Ovary (tissue), 9 donors: ENCODE measurements around the gene TNFRSF25. TPM values are rescaled to one million over a fixed set of nuclear protein-coding genes. Genes with fewer than 3 reads are reported as not detected.

Source experiments
- DNase-seq, 5 donors: peaks; one replicate each; pipeline ENCODE4 v3.0.0-alpha.2; 2019 to 2020
- H3K27ac ChIP-seq, 2 donors: fragments of 200-600 bp; one replicate each; pipeline versions ENCODE4 v1.5.1 to v1.8.0; 2019 to 2022
- H3K27me3 ChIP-seq: fragments of 200-600 bp; one replicate; pipeline ENCODE4 v1.8.0; 2022
- H3K36me3 ChIP-seq: fragments of 200-600 bp; sonication (generic); one replicate; pipeline ENCODE4 v1.5.1; 2019
- H3K4me1 ChIP-seq: one replicate; pipeline ENCODE4 v1.8.1; 2013; ENCODE audit warnings: mild to moderate bottlenecking, moderate library complexity; ENCODE audit not compliant: insufficient read depth
- H3K4me3 ChIP-seq: fragments of 200-600 bp; sonication (generic); one replicate; pipeline ENCODE4 v1.5.1; 2017
- H3K9me3 ChIP-seq, 2 donors: fragments of 200-600 bp in 1 of 2; sonication (generic) in 1 of 2; one replicate each; pipeline versions ENCODE4 v1.5.1 to v1.8.1; 2013 to 2019; ENCODE audit warnings: mild to moderate bottlenecking in 1 of 2, moderate library complexity in 1 of 2
- EP300 ChIP-seq: sonication (generic); formaldehyde crosslinking; IDR thresholded peaks from one replicate; pipeline ENCODE4 v1.6.1; 2017; ENCODE audit warnings: antibody characterized with exemption
- POLR2A ChIP-seq: fragments of 450-650 bp; IDR thresholded peaks from one replicate; pipeline ENCODE4 v1.6.1; 2017; ENCODE audit warnings: antibody characterized with exemption, mild to moderate bottlenecking, moderate library complexity
- WGBS, 3 donors: extraction: QIAGEN DNeasy Blood & Tissue Kit in 1 of 3; methylation state at CpG; one replicate each; pipeline versions ENCODE4 v1.1.5 to v1.1.7; 2013 to 2017; 5-methylcytosine and 5-hydroxymethylcytosine counted together
- intact Hi-C, 4 donors: fragments of 100-400 bp; cut with DNase I; formaldehyde crosslinking; loops; one replicate each; pipeline versions ENCODE4 v1.11.0 to v1.15.1; 2022 to 2023
- polyA plus RNA-seq, 2 donors: library from polyadenylated mRNA; stranded (reverse); fragments of 200-250 nt in 1 of 2; fragments of 350-450 nt in 1 of 2; fragmentation: Illumina TruSeq in 1 of 2; extraction: RNeasy Lipid Tissue Mini Kit (QIAGEN cat#74804) in 1 of 2; gene quantifications; one replicate each; pipeline ENCODE4 v1.2.3, GENCODE V29; 2013 to 2014
- total RNA-seq, 7 donors: library from RNA; depleted of rRNA in 2 of 7; stranded (reverse); fragments of >200 nt in 2 of 7; fragmentation: NEBNext Ultra II Directional in 3 of 7; extraction: Animal tissue kit (Norgen Biotek cat#: 25700) in 3 of 7; gene quantifications; one replicate each; pipeline versions ENCODE4 v1.1.0 to v1.2.4, GENCODE V29; 2016 to 2023
- TF ChIP-seq, protein P1 (sequence below), 3 donors: fragments of 450-650 bp in 2 of 3; fragments of 200-600 bp in 1 of 3; IDR thresholded peaks; one replicate each; pipeline versions ENCODE4 v1.5.1 to v1.8.0; 2016 to 2022; ENCODE audit warnings: antibody characterized with exemption in 3 of 3, mild to moderate bottlenecking in 1 of 3
- donor health status: DM: no; HTN: no; CAD: no; lungs with moderate emphysema.
- donor health status: DM: no; HTN: no; CAD: no.
- donor health status: Bipolar disorder and iron deficiency.
- donor health status: DM: yes; HTN: yes; CAD: no.
- donor health status: DM: no; HTN: no; CAD: no.
- donor health status: DM: yes; HTN: yes; CAD: no.

Gene TNFRSF25
- total and polyA plus RNA-seq, 9 donors: 1.7 to 13.1 (median 7.7) TPM

GRCh38 chr1:6427441-6428390 lies 38.3 kb downstream of the TNFRSF25 start:
- Histone ChIP-seq H3K27me3 (peaks cover 12% of the 10 kb centered on the region), H3K36me3 (no peaks in the 10 kb centered on the region), H3K27ac (no peak overlapping the region), H3K4me1 (no peaks in the 10 kb centered on the region), H3K4me3 (no peak overlapping the region), H3K9me3 (no peaks in the 10 kb centered on the region)
- 74 to 79% (median 78%) methylated on average over 26 of the region's 26 CpGs for WGBS, 3 donors
- TF ChIP-seq EP300 (no peak), POLR2A (no peak)
- TF ChIP-seq, protein P1, sequence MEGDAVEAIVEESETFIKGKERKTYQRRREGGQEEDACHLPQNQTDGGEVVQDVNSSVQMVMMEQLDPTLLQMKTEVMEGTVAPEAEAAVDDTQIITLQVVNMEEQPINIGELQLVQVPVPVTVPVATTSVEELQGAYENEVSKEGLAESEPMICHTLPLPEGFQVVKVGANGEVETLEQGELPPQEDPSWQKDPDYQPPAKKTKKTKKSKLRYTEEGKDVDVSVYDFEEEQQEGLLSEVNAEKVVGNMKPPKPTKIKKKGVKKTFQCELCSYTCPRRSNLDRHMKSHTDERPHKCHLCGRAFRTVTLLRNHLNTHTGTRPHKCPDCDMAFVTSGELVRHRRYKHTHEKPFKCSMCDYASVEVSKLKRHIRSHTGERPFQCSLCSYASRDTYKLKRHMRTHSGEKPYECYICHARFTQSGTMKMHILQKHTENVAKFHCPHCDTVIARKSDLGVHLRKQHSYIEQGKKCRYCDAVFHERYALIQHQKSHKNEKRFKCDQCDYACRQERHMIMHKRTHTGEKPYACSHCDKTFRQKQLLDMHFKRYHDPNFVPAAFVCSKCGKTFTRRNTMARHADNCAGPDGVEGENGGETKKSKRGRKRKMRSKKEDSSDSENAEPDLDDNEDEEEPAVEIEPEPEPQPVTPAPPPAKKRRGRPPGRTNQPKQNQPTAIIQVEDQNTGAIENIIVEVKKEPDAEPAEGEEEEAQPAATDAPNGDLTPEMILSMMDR (IDR thresholded peaks at IDR 0.05): no peak
- DNase-seq: no peak
- intact Hi-C loops: no loop called here

DNA sequence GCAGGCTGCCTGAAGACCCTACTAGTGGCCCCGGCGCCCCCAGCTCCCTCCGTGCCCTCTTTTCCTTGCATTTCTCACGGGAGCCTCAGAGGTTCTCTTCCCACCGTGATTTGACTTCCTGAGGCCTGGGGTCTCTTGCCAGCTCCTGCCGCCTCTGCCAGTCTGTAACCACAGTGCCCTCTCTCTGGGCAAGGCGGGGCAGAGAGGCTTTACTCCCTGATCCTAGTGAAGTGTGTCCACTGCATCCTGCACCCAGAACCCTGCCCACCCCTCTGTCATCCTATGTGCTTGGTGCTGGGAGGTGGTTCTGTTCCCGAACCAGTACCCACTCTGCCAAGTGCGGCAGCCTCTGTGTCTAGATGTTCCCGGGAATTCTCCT lies 39.0 kb downstream of the TNFRSF25 start:
- no peak overlapping the region for H3K4me3 ChIP-seq
- intact Hi-C loops: no loop called here
- peaks cover 12% of the 10 kb centered on the region for H3K27me3 ChIP-seq
- DNase-seq: no peak
- no peak for TF ChIP-seq EP300
- TF ChIP-seq POLR2A: no peak
- TF ChIP-seq, protein P1 (IDR thresholded peaks at IDR 0.05): no peak
- H3K4me1 ChIP-seq: no peaks in the 10 kb centered on the region
- no peak overlapping the region for H3K27ac ChIP-seq
- no peaks in the 10 kb centered on the region for H3K36me3 ChIP-seq
- 79 to 88% (median 86%) methylated on average over 10 of the region's 10 CpGs for WGBS, 3 donors
- no peaks in the 10 kb centered on the region for H3K9me3 ChIP-seq

DNA sequence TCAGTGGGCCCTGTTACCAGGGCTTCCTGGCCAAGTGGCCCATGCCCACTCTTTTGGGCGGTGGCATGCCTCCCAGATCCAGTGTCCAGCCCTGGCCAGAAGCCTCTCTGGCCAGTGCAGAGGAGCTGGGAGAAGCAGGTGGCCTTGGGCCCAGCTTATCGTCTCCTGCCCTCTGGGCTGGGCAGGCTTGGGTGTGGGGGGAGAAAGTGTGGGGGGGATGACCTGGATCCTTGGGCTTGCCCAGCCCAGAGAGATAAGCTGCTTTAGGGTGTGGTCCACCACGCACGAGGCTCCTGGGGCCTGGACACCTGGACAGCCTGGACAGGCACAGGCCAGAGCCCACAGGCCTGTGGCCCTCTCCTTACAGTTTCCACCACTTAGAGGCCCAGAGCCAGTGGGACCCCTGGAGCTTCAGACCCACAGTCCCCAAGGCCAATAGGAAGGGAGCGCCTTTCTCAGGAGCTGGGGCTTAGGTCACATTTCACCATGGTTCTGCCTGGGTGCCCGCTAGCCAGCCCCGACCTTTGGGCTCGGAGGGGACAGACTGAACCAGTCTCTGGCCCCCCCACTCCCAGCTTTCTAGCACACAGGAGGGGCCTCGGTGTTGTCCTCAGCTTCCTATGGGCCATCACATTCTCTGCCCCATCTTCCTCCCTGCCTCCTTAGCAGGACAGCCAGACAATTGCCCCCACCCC lies 39.5 kb downstream of the TNFRSF25 start:
- no peak overlapping the region for H3K4me3 ChIP-seq
- H3K9me3 ChIP-seq: no peaks in the 10 kb centered on the region
- H3K27me3 ChIP-seq: peaks cover 12% of the 10 kb centered on the region
- DNase-seq: no peak
- TF ChIP-seq POLR2A (no peak), EP300 (no peak)
- TF ChIP-seq, protein P1 (IDR thresholded peaks at IDR 0.05): no peak
- H3K4me1 ChIP-seq: no peaks in the 10 kb centered on the region
- 73 to 83% (median 80%) methylated on average over 8 to 9 of the region's 9 CpGs for WGBS, 3 donors
- intact Hi-C loops: no loop called here
- H3K27ac ChIP-seq: no peak overlapping the region
- H3K36me3 ChIP-seq: no peaks in the 10 kb centered on the region

DNA sequence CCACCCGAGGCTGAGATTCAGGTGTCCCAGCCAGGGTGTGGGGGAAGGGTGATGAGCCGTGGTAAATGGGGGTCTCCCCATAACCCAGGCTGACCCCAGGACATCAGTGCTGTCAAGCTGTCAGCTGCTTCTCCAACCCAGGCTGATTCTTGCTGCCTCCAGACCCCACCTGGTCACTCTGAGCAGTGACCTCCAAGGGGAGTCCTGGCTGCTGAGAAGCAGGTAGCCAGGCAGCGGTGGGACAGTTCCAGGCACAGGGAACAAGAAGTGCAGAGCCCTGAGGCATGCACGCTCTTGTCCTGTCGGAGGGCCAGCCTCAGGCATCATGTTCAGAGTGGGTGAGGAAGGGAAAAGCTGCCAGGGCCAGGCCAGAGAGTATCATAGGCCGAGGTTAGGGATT lies 40.3 kb downstream of the TNFRSF25 start:
- DNase-seq: no peak
- Histone ChIP-seq H3K4me3 (no peak overlapping the region), H3K36me3 (no peaks in the 10 kb centered on the region), H3K9me3 (no peaks in the 10 kb centered on the region), H3K27ac (no peak overlapping the region), H3K4me1 (no peaks in the 10 kb centered on the region), H3K27me3 (peaks cover 12% of the 10 kb centered on the region)
- intact Hi-C loops: no loop called here
- TF ChIP-seq EP300 (no peak), POLR2A (no peak)
- TF ChIP-seq, protein P1 (IDR thresholded peaks at IDR 0.05): no peak
- 63 to 68% (median 67%) methylated on average over 6 of the region's 6 CpGs for WGBS, 3 donors
